ENCODE data around the gene PRRC1.
"Not testable (repeated sequence)": the region's sequence is repeated elsewhere in the genome, so short reads cannot be mapped to it uniquely, and the experiment has no call there.

The PRRC1 gene

DNA sequence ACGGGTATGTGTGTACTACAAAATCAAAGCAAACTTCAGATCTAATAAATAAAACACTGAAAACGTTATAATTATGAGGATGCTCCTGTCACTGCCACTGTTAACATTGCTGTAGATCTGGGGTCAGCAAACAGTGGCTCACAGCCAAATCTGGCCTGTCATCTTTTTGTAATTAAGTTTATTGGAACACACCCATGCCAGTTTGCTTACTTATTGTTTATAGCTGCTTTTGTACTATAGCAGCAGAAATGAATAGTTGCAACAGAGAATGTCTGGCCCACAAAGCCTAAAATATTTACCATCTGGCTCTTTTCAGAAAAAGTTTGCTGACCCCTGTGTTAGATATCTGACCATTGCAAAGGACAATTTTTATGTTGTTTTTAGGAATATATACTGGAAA lies 32.1 kb downstream of the PRRC1 start:
- peak; percentile 59 for DNase-seq

GRCh38 chr5:127550652-127551409 lies 33.4 kb downstream of the PRRC1 start:
- no peak for DNase-seq

- DNase-seq, result no peak
Observed at GRCh38 chr5:127551410-127552041, 34.1 kb downstream of the PRRC1 start.

DNA sequence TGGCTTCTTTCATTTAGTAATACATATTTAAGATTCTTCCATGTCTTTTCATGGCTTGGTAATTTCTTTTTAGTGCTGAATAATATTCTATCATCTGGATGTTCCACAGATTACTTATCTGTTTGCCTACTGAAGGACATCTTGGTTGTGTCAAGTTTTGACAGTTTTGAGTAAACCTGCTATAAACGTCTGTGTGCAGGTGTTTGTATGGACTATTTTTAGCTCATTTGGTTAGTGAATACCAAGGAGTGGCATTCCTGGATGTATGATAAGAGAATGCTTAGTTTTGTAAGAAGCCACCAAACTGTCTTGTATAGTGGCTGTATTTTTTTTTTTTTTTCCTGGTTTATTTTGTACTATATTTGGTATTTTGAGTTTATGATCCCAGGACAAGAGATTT lies 38.4 kb downstream of the PRRC1 start:
- no peak for DNase-seq

DNA sequence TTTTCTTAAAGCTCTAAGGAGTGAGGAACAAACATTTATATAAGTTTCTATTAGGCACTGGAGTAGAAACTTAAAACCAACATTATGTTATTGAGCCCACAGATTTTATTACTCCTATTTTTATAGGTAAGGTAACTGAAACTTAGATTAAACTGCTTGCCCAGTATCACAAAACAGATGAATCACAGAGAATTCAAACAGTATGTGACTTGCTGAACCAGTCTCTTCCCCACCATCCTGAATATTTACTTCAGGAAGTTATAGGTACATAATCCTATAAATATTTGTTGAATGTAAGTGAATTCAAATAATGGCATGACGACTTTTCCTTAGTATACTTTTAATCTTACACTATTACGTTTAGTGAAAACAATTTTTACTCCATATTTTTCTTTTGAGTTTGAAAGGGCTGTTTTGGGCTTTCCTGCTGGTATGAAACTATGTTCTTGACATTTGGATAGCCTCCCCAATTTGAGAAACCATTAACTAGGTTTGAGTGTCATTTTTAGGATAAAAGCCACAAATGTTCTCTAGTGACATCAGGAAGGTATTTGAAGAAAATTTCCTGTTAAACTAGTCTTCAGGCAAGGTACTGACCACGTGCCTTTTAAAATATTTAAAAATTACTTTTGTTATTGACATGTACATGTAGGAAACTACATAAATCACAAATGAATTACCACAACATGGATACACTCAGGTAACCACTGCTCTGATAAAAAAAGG lies 39.3 kb downstream of the PRRC1 start:
- DNase-seq, result no peak

DNA sequence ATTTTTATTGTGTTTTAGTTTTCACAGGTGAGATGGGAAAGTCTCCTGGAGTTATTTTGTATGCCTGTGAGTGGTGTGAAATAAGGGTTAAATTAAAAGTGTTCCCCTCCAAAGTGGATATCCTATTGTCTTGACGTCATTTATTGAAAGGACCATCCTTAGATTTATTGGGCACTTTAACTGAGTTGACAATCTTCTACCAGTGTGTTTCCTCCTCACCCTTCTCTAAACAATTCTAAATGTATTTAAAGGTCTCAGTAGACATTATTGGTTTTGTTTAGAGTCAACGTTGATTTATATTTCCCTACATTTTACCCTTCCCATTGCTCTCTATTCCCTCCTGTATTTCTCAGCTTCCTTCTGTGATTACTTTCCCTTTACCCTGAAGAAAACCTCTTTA lies 40.8 kb downstream of the PRRC1 start:
- no peak for DNase-seq

- no peak for DNase-seq
Observed at GRCh38 chr5:127561254-127561653, 43.8 kb downstream of the PRRC1 start.

DNA sequence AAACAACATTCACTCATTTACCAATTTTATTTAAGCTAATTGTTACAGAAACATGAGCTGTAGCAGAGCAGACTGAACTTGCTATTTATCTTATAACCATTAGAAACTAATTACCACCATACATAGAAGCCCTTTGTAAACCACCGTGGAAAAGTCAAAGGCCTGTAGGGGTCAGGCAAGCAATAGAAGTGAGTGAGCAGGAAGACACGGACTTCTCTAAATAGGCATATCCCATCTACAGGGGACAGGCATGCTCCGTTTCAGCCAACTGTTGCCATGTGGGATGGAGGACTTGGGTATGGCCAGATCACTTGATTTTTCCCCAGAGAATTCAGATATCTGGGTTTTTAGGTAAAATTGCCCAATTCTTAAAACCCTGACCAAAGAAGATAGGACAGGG lies 44.8 kb downstream of the PRRC1 start:
- no peak for DNase-seq

DNA sequence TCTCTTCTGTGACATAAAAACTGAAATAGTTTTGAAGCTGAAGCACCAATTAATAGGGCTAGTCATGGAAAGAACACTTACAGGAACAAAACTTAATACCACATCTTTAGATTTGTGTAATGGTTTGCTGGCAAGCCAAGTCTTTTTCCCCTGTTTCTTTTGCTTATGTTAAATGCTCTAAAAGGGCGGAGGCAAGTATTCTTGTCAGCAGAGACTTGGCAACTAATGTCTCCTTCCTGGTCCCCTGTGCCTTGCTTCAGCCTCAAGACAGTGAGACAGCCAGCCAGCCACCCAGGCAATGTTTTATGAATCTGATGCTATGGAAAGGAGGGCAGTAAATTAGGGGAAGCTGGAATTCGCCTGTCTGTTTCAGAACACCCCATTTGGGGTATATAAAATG lies 45.7 kb downstream of the PRRC1 start:
- DNase-seq, result no peak

- peak; percentile 74 for DNase-seq
Observed at GRCh38 chr5:127564002-127564769, 46.7 kb downstream of the PRRC1 start.

- no peak for DNase-seq
Observed at GRCh38 chr5:127565586-127566270, 48.3 kb downstream of the PRRC1 start.

DNA sequence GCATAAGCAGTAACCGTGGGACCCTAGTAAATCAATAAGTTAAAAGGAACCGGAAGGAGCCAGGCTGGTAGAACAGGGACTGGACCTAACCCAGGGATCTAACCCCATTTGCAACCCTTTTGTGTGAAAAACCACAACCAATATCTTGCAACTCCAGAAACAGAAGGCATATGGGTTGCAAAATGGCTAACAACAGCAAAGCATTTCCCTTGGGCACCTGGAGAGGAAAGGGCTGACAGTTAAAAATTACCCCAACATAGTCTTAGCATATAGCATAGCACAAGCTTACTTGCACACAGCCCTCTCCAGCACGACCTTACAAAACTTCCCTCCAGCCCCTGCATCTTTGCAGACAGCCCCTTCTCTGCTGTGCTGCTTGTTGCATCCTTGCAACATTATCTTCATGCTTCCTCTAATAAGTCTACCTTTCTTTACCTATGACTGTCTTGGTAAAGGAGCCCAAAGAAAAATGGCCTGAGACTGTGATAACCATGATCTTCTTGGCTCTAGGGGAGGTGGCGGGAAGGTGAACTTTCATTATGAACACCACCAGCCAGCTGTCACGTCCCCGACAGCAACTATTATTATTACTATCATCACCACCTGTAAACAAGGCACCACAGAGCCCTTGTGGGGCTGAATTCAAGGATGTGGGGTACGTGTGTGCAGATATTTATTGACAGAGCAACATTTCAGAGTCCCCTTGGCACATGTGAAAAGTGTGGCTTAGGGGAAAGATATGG lies 49.8 kb downstream of the PRRC1 start:
- no peak for DNase-seq

- DNase-seq, result no peak
Observed at GRCh38 chr5:127568166-127568565, 50.7 kb downstream of the PRRC1 start.

- DNase-seq, result not testable (repeated sequence)
Observed at GRCh38 chr5:127569471-127569870, 52.0 kb downstream of the PRRC1 start.

GRCh38 chr5:127571314-127572131 lies 54.1 kb downstream of the PRRC1 start:
- DNase-seq, result no peak

- DNase-seq, result peak; percentile 12
Observed at GRCh38 chr5:127572930-127573329, 55.5 kb downstream of the PRRC1 start.

DNA sequence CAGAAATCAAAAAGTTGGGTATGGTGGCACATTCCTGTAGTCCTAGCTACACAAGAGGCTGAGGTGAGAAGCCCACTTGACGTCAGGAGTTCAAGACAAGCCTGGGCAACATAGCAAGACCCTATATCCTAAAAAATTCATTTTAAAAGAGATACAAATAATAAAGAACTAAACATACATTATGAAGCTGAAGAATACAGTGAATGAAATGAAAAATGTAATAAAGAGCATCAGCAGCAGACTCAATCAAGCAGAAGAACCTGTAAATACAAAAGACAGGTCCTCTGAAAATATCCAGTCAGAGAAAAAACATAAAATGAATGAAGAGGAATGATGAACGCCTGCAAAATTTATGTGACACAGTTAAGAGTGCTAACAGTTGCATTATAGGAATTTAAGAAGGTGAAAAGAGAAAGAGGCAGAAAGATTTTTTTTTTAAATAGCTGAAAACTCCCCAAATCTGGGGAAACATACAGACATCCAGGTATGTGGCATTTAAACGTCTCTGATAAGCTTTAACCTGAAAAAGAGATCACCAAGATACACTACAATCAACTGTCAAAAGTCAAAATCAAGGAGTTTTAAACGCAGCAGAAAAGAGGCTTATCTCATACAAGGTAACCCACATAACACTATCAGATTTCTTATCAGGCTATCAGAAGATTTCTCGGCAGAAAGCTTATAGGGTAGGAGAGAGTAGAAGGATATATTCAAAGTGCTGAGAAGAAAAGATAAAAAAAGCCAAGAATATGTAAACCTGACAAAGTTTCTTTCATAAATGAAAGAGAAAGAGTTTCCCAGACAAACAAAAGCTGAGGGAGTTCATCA lies 57.6 kb downstream of the PRRC1 start:
- DNase-seq, result no peak

- no peak for DNase-seq
Observed at GRCh38 chr5:127577458-127577857, 60.0 kb downstream of the PRRC1 start.

DNA sequence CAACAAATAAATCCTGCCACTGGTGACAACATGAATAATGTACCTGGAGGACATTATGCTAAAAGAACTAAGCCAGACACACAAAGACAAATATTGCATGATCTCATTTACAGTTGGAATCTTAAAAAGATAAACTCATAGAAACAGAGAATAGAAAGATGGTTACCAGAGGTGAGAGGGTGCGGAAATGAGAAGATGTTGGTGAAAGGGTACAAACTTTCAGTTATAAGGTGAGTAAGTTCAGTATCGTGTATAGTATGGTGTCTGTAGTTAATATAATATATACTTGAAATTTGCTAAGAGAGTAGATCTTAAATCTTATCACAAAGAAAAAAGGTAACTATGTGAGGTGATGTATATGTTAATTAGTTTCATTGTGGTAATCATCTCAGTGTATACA lies 63.3 kb downstream of the PRRC1 start:
- no peak for DNase-seq

GRCh38 chr5:127581450-127581849 lies 64.0 kb downstream of the PRRC1 start:
- no peak for DNase-seq
